OCI-LY1 (cell line): Measurements from ENCODE around the gene ANKRD6.

Experiments used
- EZH2 ChIP-seq: fragments of 200-600 bp; sonication (generic), shearing (Covaris generic); IDR thresholded peaks from 2 replicates; pipeline ENCODE4 v1.8.0; 2017; ENCODE audit warnings: borderline replicate concordance, mixed run types, mild to moderate bottlenecking, antibody characterized with exemption, low read length, moderate library complexity, mixed read lengths
- TF ChIP-seq, protein P1 (sequence below): fragments of 200-600 bp; sonication (generic), shearing (Covaris generic); IDR thresholded peaks from 2 replicates; pipeline ENCODE4 v1.5.1; 2017; ENCODE audit warnings: mild to moderate bottlenecking, antibody characterized with exemption, low read length, moderate library complexity, mixed read lengths

DNA sequence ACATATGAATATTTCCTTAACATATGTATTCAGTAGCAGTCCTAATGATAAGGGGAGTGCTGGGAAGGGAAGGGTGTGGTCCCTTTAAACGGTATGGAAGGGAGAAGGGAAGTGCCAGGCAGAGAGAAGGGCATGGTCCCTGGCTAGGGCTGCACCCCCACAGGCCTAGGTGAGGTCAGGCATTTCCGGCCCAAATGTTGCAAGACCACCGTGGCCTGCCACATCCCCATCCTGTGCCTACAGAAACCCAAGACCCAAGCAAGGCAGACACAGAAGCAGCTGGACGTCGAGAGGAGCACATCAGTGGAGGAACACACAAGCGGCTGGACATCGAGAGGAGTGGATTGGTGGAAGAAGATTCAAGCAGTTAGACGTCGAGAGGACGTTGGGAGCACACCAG lies 26.8 kb upstream of the ANKRD6 start:
- TF ChIP-seq, protein P1, sequence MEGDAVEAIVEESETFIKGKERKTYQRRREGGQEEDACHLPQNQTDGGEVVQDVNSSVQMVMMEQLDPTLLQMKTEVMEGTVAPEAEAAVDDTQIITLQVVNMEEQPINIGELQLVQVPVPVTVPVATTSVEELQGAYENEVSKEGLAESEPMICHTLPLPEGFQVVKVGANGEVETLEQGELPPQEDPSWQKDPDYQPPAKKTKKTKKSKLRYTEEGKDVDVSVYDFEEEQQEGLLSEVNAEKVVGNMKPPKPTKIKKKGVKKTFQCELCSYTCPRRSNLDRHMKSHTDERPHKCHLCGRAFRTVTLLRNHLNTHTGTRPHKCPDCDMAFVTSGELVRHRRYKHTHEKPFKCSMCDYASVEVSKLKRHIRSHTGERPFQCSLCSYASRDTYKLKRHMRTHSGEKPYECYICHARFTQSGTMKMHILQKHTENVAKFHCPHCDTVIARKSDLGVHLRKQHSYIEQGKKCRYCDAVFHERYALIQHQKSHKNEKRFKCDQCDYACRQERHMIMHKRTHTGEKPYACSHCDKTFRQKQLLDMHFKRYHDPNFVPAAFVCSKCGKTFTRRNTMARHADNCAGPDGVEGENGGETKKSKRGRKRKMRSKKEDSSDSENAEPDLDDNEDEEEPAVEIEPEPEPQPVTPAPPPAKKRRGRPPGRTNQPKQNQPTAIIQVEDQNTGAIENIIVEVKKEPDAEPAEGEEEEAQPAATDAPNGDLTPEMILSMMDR, result no peak
- TF ChIP-seq EZH2, result no peak
